Measurements from ENCODE around the gene DCAF7.

GRCh38 chr17:63641692-63642448, 91.6 kb downstream of the DCAF7 start:
- TF ChIP-seq USF2 (IDR thresholded peaks at IDR 0.05; ENCODE audit: low read depth, low read length), result no peak
- TF ChIP-seq CEBPB (IDR thresholded peaks at IDR 0.05; ENCODE audit: low read depth, low read length), result no peak
- no peak for TF ChIP-seq CTCF (conservative IDR thresholded peaks at IDR 0.05; ENCODE audit: low read depth, low read length)
- TF ChIP-seq ELK1 (IDR thresholded peaks at IDR 0.05; ENCODE audit: borderline replicate concordance, low read depth, low read length), result no peak
- TF ChIP-seq RAD21 (IDR thresholded peaks at IDR 0.05; ENCODE audit: low read length), result no peak
- TF ChIP-seq SMC3 (IDR thresholded peaks at IDR 0.05; ENCODE audit: low read depth, low read length), result no peak

Data from IMR-90 (cell line).